Nephron progenitor cell (in vitro differentiated cells): ENCODE results near the gene MMP21.
A peak's percentile ranks its signal among the peaks of the same experiment; 100 is the strongest.

ENCODE experiments used
- DNase-seq: peaks from one replicate; pipeline ENCODE4 v3.0.0; 2021
- H3K27ac Mint-ChIP-seq: 2 replicates; pipeline ENCODE4 v1.8.0; 2021; ENCODE audit warnings: mild to moderate bottlenecking, moderate library complexity, mixed read lengths
- H3K27me3 Mint-ChIP-seq: 2 replicates; pipeline ENCODE4 v1.8.0; 2021; ENCODE audit warnings: mild to moderate bottlenecking, low read depth, mixed read lengths; ENCODE audit not compliant: poor library complexity
- H3K36me3 Mint-ChIP-seq: 2 replicates; pipeline ENCODE4 v1.8.0; 2021; ENCODE audit warnings: low read depth, mixed read lengths
- H3K4me1 Mint-ChIP-seq: 2 replicates; pipeline ENCODE4 v1.8.0; 2021; ENCODE audit warnings: mixed read lengths
- H3K4me3 Mint-ChIP-seq: 2 replicates; pipeline ENCODE4 v1.8.0; 2021; ENCODE audit warnings: mild to moderate bottlenecking, moderate library complexity, mixed read lengths
- H3K9me3 Mint-ChIP-seq: 2 replicates; pipeline ENCODE4 v1.8.0; 2021; ENCODE audit warnings: mild to moderate bottlenecking, moderate library complexity, mixed read lengths
- TF ChIP-seq, protein P1 (sequence below): fragments of 200-600 bp; sonication (generic); IDR thresholded peaks from 2 replicates; pipeline ENCODE4 v1.5.0; 2021; ENCODE audit warnings: antibody characterized with exemption

Gene MMP21

DNA sequence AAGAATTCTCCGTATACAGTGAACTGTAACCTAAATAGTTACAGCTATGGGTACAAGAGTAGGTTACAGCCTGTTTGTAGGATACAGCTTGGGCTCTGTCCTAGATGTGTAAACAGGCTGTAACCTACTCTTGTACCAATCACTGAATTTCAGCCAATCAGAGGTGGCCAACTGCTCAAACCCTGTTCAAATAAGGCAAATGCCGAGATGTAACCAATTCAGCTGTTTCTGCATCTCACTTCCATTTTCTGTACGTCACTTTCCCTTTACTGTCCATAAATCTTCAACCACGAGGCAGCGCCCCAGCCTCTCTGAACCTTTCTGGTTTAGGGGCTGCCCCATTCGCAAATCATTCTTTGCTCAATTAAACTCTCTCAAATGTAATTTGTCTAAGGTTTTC is 8.3 kb upstream of the MMP21 start:
- H3K4me1 Mint-ChIP-seq: peaks cover 43% of the 10 kb centered on the region
- peaks cover 17% of the 10 kb centered on the region for H3K36me3 Mint-ChIP-seq
- TF ChIP-seq, protein P1, sequence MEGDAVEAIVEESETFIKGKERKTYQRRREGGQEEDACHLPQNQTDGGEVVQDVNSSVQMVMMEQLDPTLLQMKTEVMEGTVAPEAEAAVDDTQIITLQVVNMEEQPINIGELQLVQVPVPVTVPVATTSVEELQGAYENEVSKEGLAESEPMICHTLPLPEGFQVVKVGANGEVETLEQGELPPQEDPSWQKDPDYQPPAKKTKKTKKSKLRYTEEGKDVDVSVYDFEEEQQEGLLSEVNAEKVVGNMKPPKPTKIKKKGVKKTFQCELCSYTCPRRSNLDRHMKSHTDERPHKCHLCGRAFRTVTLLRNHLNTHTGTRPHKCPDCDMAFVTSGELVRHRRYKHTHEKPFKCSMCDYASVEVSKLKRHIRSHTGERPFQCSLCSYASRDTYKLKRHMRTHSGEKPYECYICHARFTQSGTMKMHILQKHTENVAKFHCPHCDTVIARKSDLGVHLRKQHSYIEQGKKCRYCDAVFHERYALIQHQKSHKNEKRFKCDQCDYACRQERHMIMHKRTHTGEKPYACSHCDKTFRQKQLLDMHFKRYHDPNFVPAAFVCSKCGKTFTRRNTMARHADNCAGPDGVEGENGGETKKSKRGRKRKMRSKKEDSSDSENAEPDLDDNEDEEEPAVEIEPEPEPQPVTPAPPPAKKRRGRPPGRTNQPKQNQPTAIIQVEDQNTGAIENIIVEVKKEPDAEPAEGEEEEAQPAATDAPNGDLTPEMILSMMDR: no peak
- no peak overlapping the region for H3K4me3 Mint-ChIP-seq
- H3K27ac Mint-ChIP-seq: no peak overlapping the region
- DNase-seq: no peak
- peaks cover 3% of the 10 kb centered on the region for H3K27me3 Mint-ChIP-seq
- H3K9me3 Mint-ChIP-seq: peaks cover 18% of the 10 kb centered on the region

DNA sequence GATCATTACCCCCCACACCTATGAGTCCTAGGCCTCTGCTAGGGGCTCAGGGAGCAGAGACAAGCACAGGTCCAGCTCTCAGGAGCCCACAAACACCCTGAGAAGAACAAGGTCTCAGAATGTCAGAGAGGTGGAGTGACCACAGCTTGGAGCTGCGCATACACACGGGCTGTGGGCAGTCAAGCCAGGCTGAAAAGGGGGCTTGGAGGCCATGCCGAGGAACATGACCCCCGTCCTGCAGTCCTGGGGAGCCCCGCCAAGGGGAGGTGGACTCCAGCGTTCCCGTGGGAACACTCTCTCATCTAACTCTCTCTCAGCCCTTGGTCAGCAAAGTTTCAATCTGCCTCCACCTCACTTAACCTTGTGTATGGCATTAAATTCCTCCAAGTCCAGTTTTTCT is 7.8 kb upstream of the MMP21 start:
- TF ChIP-seq, protein P1: no peak
- peaks cover 43% of the 10 kb centered on the region for H3K4me1 Mint-ChIP-seq
- peaks cover 3% of the 10 kb centered on the region for H3K27me3 Mint-ChIP-seq
- peaks cover 20% of the 10 kb centered on the region for H3K9me3 Mint-ChIP-seq
- no peak overlapping the region for H3K27ac Mint-ChIP-seq
- H3K4me3 Mint-ChIP-seq: no peak overlapping the region
- H3K36me3 Mint-ChIP-seq: peaks cover 17% of the 10 kb centered on the region
- no peak for DNase-seq

DNA sequence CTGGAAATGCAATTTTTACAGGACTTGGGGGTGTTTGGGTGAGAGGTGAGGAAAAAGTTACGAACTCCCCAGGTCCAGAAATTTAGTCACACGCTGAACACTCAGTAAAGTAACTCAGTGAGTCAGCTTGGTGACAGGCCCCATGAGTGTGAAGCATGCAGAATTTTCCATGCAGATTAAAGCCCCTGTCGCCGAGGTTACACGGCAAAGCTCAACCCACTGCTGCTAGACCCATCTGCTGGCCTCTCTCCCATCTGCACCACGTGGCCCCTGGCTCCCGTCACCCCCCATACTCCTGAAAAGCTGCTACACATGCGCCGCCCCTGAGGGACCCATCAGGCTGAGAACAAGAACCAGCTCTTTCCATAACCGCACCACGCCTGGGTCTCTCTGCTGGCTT is 7.0 kb upstream of the MMP21 start:
- TF ChIP-seq, protein P1: no peak
- Mint-ChIP-seq H3K4me1 (peaks cover 43% of the 10 kb centered on the region), H3K27ac (peak overlapping the region; percentile 1), H3K9me3 (peaks cover 25% of the 10 kb centered on the region), H3K4me3 (no peak overlapping the region), H3K36me3 (peaks cover 13% of the 10 kb centered on the region), H3K27me3 (peaks cover 6% of the 10 kb centered on the region)
- no peak for DNase-seq

DNA sequence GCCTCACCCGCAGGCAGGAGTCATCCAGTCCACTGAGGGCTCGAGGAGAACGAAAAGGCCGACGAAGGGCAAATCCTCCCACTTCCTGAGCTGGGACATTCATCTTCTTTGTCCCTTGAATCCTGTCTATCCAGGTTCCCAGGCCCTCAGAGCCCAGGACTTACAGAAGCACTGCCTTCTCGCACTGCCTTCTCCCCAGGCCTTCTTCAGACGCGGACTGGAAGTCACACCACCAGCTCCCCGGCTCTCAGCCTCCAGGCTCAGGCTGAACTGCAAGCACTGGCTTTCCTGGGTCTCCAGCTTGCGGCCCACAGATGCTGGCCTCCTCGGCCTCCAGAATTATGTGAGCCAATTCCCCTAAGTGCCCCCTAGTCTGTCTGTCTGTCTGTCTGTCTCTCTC is 6.4 kb upstream of the MMP21 start:
- Mint-ChIP-seq H3K4me1 (peaks cover 39% of the 10 kb centered on the region), H3K36me3 (peaks cover 10% of the 10 kb centered on the region), H3K27ac (peak overlapping the region; percentile 1), H3K9me3 (peaks cover 25% of the 10 kb centered on the region), H3K4me3 (no peak overlapping the region), H3K27me3 (peaks cover 6% of the 10 kb centered on the region)
- no peak for DNase-seq
- TF ChIP-seq, protein P1: no peak

DNA sequence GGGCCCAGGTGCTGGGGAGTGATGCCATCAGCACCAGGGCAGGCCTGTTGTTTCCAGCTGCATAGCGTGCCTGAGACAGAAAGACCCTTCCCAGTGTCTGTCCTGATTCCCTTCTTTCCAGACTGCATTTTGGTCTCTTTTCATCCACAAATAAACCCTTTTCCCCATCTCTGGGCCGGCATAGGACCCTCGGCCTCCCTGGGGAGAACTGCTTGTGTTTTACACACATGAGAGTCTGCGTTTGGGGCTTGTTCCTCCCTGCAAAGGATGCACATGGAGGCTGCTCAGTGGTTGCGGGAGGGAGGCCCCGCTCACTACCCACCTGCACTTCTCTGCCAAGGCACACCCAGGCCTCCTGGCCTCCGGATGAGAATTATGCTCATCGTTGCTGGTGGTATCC is 5.8 kb upstream of the MMP21 start:
- no peak for DNase-seq
- peaks cover 5% of the 10 kb centered on the region for H3K36me3 Mint-ChIP-seq

More for the DNA sequence above, 5.8 kb upstream of the MMP21 start:
- Mint-ChIP-seq H3K27ac (no peak overlapping the region), H3K27me3 (peaks cover 6% of the 10 kb centered on the region), H3K4me1 (peaks cover 32% of the 10 kb centered on the region), H3K4me3 (no peak overlapping the region), H3K9me3 (peaks cover 23% of the 10 kb centered on the region)
- TF ChIP-seq, protein P1: no peak
